GM21367 (cell line): ENCODE data around the gene NPSR1.
"Not testable (repeated sequence)": the region's sequence is repeated elsewhere in the genome, so short reads cannot be mapped to it uniquely, and the experiment has no call there.

Experiments used
- ATAC-seq: cut with Tn5 transposase; IDR thresholded peaks from one replicate; pipeline ENCODE4 v1.9.1; 2021; ENCODE audit not compliant: unreplicated experiment

NPSR1 gene

DNA sequence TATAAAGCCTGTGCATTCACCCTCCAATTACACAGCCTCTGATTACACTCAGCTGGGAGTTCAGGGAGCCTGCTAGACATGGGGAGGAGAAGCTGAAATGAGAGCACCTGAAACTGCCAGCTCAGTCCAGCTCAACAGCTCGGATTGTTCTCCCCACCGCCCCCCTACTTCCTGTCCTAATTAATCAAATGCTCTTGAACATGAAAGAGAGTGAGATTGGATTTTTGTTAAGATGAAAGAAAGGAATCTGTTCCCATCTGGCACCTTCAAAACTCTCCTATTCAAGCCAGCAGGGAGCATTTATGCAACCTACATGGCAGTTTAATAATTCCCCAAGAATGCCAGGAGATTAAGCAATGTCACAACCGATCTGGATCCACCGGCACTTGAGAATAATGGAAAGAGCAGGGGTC lies 98.0 kb downstream of the NPSR1 start:
- ATAC-seq, result no peak

DNA sequence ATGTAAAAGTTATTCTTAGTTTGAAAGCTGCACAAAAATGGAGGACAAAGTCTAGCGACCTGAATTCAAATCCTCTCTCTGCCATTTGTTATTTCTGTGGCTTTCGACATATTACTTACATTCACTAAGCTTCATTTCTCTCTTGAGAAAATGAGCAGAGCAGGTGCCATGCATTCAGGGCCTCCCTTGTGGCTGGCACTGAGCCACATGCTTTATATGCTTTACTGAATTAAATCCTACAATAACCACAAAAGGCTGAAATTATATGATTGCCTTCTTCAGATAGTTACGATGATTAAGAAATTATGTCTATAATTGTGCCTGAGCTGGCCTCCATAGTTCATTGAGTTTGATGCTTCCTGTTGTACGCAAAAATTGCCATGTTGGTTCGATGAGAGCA lies 98.7 kb downstream of the NPSR1 start:
- no peak for ATAC-seq

DNA sequence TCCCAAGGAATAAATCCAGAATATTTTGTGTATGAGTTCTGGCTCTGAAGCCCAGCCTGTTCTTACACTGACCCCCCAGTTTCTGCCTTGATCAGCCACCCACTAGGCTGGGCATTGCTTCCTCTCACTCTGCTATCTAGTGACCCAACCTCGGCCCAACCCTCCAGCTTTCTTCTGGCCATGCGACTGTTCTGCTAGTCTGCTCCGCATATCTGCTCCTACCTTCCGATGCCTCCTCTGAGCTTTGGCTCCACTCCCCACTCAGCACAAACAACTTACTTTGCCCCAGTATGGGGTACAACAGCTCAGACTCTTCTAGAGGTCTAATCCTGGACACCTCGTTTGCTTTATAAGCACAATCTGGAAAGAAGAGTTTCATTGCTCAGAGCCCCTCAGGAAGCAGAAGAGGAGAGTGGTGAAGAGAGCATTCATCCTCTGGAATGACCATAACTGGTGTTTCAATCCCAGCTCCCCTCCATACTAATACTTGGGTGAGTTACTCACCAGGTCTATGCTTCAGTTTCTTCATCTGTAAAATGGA lies 99.6 kb downstream of the NPSR1 start:
- ATAC-seq, result no peak

DNA sequence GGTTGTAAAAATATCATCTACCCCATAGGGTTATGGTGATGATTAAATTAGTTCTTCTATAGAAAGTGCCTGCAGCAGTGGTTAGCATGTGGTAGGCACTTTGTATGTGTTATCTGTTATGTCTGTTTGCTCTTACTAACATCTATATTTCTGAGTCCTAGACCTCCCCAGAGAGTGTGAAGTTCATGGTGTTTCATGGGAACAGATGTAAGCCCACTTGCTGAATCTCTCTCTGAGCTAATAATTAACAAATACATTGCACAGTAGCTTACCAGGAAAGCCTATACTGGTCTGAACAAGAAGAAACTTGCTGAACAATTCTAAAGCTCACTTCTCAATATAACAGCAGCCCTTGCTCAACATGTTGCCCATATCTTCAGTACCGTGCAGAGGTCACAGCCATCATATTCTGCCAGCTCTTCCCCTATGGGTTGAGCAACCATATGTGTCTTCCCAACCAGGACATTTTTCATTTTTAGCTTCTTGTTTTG lies 100.1 kb downstream of the NPSR1 start:
- ATAC-seq, result no peak

DNA sequence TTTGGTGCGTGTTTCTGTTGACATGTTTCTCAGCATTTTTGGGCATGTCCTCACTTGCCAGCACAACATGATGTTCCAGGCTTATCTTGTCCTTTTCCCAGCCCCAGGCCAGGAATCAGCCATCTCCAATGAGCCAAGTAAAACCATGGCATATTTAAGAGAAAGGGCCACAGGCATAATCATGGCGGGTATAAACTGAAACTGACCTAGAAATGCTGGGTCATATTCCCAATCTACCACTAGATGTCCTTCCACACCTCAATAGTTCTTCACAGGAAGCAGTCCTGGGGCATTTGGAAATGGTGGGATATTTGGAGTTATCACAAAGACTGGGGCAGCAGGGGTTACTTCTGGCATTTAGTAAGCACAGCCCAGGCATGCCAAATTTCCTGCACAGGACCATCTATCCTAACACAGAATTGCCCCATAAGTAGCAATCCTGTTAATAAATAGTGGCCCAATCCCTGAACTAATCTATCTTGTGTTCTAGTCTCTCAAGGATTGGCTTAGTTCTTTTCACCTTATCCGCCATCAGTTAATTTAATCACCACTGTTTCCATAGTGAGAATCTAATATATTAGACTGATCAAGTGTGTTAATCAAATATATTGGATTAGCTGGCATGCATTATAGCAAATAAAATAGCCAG lies 101.6 kb downstream of the NPSR1 start:
- ATAC-seq, result no peak

DNA sequence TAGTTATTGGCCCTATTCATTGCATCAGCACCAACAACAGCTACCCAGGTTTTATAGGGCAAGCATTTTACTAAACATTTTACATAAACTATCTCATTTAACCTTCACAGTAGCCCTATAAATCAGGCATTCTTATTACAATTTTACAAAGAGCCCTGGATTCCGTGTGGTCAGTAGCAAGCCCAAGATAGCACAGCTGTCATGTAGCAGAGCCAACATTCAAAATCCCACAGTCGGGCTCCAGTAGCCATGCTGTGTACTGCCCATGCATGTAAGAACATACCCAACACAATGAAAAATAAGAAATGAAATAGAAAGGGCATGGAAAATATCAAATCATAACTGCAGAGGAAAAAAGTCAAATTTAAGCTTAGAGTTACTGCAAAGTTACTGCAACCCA lies 102.3 kb downstream of the NPSR1 start:
- ATAC-seq, result no peak

DNA sequence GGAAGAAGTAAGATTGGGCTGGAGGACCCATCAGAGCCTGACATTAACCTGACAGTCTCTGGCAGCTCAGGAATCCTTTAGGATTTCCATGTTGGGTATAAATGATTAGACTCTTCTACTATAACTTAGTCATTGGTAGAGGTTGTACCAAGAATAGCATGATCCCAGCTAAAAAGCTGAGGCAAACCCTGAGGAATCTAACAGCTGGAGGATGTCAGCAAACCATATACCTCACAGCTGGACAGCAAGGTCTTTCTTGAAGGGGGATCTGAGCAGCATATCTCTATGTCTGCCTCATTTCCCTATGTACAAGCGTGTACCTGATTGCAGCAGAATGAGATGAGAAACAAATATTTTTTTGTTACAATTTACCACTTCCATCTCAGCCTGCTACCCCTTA lies 103.2 kb downstream of the NPSR1 start:
- no peak for ATAC-seq

DNA sequence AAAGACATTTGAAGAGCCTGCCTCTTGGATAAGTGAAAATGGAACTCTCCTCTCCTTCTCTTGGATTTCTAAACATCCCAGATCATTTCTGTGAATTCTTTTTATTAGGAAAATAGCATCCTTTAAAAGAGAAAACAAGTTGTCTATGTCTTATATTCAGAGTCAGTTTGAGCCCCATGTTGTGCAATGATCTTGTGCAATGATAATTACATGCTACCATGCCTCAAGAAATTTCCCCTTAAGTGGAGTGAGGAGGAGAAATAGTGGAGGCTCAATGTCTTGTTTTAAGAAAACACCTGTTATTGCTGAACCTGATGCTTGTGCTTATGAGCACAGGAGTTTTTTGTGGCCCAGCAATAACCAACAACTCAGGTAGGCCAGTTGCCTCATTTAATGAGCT lies 103.6 kb downstream of the NPSR1 start:
- ATAC-seq, result no peak

DNA sequence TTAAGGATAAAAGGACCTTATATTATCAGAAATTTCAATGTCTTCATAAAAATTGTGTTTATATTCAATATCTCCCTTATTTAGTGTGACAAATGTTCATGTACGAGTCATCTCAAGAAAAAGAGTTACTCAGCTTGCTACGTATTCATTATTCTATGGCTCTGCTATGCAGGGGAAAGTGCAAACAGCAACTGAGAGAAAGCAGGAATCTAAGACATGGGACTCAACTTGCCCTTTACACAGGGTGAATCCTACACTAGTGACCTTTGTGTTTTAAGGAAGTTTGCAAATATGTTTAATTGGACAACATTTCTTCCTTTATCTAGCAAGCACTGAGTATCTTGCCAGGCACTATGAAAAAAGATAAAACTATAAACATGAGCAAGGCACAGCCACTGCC lies 104.7 kb downstream of the NPSR1 start:
- no peak for ATAC-seq

DNA sequence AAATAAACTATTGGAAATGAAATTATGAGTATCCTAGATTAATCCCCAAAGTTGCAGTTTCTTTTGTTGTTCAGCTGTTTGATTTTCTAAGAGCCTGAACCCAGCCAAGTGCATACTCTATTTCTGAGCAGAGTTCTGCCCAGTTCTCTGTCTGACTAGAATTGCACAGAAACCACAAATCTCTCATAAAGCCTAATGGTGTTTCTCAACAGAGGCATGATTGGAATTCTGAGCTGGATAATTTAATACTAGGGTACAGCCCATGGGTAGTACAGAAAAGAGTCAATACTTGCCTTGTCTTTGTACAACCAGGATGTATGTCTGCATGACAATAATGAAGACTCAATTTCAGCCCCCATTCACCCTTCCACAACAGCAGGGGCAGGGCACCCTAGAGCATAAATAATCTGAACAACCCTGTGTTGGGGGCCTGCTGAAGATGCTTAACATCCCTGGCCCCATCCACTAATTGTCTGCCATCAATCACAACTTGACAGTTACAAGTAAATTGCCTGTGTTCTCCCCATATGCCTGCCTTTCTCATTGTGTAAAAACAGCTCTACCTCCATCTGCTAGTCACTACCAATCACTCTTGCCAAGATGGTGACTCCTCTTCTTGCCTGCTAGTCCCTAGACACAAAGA lies 114.4 kb downstream of the NPSR1 start:
- no peak for ATAC-seq

DNA sequence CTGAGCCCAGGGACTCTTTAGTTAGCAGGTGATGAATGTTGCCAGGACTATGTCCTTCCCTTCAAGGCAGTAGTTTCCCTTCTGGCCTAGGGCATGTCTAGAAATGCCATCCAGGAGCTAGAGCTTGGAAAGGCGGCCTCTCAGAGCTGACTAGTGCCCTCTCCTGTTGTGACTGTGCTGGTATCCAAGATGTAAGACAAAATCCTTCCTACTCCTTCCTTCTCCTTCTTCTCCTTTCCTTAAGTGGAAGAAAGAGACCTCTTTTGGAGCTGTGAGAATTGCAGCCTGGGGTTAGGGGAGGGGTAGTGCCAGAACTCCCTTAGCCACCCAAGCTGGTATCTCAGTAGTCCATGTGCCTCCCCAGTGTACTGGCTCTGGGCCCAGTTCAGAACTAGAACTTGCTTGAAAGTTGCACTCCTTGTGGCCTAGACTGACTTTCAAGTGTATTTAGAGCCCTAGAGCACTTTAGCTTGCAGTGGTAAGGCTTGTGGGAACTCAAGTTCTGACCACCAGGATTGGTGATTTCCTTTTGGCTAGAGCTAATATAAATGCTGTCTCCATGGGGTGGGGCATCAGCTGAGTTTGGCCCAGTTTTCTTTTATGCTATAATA lies 118.8 kb downstream of the NPSR1 start:
- no peak for ATAC-seq

DNA sequence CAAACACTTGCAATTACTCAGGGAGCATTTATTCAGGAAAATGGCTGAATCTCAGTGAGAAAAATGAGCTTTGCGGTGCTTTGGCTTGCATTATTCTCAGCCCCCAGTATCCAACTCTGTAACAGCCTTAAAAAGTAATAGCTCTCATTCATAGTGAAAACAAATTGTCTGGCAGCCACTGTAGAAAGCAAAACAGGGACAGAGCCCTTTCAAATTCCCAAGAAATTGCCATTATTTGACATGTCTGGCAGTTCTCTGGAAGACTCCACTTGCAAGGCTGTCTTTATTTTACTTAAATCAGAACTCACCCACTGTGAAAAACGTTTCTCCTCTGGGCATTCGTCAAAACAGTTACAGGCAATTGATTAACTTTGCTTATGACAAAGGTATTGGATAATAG lies 122.5 kb downstream of the NPSR1 start:
- ATAC-seq, result no peak

DNA sequence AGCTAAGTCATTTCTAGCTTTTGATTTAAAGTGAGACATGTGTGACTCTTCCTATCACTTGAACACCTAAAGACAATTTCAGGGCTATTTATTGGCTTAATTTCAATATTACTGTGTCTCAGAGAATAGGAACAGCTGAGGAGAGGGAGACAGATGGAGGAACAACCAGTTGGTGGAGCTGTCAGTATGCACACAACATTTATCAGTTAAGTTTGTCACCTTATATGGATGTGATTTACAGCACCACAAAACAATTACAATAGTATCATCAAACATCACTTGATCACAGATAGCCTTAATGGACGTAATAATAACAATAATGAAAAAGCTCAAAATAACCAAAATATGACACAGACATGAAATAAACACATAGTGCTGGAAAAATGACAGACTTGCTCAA lies 129.6 kb downstream of the NPSR1 start:
- no peak for ATAC-seq

DNA sequence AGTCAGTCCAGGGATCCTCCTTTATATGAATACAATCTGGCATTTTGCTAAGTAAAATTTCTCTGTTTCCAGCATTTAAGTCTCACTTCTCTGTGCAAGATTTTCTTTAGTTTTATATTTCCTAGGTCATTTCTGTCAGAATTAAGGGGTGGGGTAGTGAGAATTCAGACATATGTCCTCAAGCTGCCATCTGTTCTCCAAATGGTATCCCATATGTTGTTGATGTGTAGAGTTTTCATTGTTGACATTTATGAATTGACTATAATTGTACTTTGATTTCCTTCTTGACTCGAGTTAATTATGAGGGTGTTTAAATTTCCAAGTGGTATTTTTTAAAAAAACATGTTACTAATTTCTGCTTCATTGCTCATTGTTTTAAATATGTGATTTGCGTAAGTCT lies 148.8 kb downstream of the NPSR1 start:
- ATAC-seq, result no peak

DNA sequence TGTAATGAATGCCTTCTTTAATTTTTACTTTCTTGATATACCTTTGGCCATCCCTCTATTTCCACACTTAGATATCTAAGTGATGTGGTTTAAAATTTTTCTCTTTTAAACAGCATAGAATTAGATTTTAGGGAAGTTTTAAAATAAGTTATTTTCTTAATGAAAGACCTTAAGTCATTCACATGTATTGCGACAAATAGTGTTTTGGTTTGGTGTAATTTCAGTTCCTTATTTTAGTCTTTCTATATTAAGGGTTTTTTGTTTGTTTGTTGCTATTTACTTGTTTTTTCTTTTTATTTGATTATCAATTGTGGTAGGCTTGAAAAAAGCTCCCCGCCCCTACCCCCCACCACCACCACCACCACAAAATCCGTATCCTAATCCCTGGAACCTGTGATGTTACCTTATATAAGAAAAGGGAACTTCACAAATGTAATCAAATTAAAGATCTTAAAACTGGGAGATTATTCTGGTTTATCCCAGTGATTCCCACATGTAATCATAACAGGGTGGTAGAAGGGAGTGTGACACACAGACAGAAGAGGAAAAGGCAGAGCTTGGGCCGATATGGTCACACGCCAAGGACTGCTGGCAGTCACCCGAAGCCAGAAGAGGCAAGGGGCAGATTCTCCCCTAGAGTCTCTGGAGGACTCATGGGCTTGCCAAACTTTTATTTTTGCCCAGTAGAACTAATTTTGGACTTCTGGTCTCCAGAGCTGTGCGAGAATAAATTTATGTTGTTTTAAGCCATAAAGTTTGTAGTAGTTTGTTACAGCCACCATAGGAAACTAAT lies 149.7 kb downstream of the NPSR1 start:
- ATAC-seq, result no peak

DNA sequence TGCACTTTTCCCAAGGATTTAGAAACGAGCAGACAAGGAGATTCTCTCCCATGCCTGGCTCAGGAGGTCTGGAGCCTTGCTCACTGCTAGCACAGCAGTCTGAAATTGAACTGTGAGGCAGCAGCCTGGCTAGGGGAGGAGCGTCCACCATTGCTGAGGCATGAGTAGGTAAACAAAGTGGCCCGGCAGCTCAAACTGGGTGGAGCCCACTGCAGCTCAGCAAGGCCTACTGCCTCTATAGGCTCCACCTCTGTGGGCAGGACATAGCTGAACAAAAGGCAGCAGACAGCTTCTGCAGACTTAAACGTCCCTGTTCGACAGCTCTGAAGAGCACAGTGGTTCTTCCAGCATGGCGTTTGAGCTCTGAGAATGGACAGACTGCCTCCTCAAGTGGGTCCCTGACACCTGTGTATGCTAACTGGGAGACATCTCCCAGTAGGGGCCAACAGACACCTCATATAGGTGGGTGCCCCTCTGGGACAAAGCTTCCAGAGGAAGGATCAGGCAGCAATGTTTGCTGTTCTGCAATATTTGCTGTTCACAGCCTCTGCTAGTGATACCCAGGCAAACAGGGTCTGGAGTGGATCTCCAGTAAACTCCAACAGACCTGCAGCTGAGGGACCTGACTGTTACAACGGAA lies 156.3 kb downstream of the NPSR1 start:
- not testable (repeated sequence) for ATAC-seq

DNA sequence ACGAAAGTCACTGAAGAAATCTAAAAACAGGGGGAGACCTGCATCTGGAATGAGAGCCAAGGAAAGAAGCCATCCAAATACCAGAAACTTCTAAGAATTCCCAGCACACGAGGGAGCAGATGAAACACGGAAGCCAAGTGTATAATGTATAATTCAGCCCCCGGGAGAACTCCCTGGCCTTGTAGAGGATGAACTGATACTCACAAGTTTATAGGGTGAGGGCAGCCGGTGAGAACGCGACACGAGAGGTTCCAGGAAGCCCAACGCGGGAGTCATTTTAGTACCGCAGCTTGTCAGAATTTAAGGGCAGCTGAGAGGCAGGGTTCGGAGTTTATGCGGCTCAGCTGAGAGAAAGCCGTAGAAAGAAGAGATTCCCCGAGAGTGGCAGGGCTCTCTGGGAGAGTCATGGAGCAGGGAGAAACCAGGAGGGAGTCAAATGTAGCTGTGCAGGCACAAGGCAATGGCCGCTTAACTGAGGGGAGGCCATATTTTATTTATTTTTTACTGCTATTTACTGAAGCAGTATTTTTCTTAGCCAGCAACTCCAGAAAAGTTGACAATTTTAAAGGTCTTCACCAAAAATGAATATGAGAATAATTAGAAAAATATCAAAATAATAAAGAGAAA lies 164.0 kb downstream of the NPSR1 start:
- no peak for ATAC-seq

DNA sequence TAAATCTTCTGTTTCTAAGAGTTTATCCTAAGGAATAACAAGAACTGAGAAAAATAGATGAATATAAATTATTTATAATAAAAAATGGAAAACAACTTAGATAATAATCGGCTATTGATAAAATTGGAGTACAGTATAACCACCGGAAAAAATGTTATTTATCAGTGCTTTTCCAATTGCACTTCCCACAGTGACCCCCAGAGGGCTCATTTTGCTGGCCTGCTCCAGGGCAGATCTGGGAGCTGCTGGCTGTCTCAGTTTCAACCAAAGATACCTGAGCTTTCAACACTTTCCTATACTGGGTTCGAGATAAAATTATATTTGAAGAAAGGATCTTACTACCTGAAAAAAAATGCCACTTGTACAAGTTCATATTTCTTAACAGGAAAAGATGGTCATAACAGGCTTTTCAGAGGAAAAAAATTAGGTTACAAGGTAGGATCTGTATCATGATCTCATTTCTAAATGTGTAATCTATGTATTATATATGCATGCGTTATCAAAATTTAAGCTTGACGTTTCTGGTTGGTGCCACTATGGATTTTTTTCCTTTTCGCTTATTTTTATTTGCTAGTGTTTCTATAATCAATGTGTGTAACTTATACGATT lies 165.7 kb downstream of the NPSR1 start:
- ATAC-seq, result peak; percentile 94

DNA sequence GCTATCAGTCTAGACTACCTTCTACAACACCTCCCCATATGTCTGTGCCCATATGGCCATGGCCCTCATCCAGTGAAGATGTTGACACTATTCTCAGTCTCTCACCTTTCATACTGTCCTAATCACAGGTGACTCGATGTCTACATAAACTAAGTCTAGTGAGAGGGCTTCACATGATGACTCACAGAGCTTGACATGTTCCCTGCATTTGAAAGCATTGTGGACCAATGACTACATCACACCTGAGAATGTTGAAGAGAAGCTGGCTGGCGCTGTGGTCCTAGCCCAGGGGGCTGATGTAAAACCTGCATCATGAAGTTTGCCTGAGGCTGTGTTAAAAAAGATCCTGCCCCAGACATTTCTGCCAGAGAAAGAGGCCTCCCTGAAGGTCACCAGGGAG lies 167.2 kb downstream of the NPSR1 start:
- ATAC-seq, result no peak

DNA sequence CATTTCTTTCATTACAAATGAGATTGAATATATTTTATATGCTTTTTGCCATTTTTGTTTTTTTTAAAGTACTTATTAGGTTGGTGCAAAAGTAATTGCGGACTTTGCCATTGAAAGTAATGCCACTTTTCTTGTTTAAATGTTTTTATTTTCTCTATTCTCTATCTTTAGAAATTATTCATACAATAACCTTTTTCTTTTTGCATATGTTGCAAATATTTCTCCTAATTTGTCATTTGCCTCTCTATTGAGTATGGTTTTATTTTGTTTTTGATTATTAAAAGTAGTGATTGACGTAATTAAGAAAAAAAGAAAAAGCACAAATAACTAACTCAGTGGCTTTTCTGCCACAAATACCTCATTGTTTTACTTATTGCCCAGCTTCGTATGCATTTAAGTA lies 172.4 kb downstream of the NPSR1 start:
- no peak for ATAC-seq
